Brain microvascular endothelial cell (primary cell): ENCODE results near the gene OR5L2.
"Not testable (repeated sequence)": the region's sequence is repeated elsewhere in the genome, so short reads cannot be mapped to it uniquely, and the experiment has no call there.

Experiments used
- DNase-seq: peaks from one replicate; pipeline ENCODE4 v3.0.0-alpha.2; 2020
- H3K27ac ChIP-seq: fragments of 250-450 bp; sonication (Bioruptor Pico); 2 replicates; pipeline ENCODE4 v1.5.1; 2020; ENCODE audit warnings: mild to moderate bottlenecking, moderate library complexity
- H3K27me3 ChIP-seq: fragments of 250-450 bp; sonication (Bioruptor Pico); replicated peaks from 2 replicates; pipeline ENCODE4 v1.5.1; 2020; ENCODE audit warnings: mild to moderate bottlenecking
- H3K36me3 ChIP-seq: fragments of 250-450 bp; sonication (Bioruptor Pico); replicated peaks from 2 replicates; pipeline ENCODE4 v1.5.1; 2020; ENCODE audit warnings: mild to moderate bottlenecking
- H3K4me3 ChIP-seq: 2 replicates; pipeline ENCODE4 v1.5.1; 2011; ENCODE audit warnings: low read depth, mild to moderate bottlenecking, control low read depth, low read length, moderate library complexity
- in situ Hi-C: cut with HindIII; loops from 2 replicates; pipeline ENCODE4 v1.10.0; 2017; ENCODE audit warnings: low sequenced_read_pairs, low pct_ligation_motif_present
- TF ChIP-seq, protein P1 (sequence below): IDR thresholded peaks from 2 replicates; pipeline ENCODE4 v1.5.1; 2011; ENCODE audit warnings: low read depth, mild to moderate bottlenecking, moderate library complexity, low read length, control low read depth, inconsistent platforms; ENCODE audit errors: missing control alignments

The OR5L2 gene

GRCh38 chr11:55819330-55819729, 7.7 kb upstream of the OR5L2 start, which contains the start of gene OR5D18:
Gene OR5D18 (plus strand): TSS chr11:55819630. CDS start chr11:55819630, 0 bp downstream.
- in situ Hi-C loops: no loop called here
- no peak within 1 kb of the TSS for H3K4me3 ChIP-seq
- TF ChIP-seq, protein P1, sequence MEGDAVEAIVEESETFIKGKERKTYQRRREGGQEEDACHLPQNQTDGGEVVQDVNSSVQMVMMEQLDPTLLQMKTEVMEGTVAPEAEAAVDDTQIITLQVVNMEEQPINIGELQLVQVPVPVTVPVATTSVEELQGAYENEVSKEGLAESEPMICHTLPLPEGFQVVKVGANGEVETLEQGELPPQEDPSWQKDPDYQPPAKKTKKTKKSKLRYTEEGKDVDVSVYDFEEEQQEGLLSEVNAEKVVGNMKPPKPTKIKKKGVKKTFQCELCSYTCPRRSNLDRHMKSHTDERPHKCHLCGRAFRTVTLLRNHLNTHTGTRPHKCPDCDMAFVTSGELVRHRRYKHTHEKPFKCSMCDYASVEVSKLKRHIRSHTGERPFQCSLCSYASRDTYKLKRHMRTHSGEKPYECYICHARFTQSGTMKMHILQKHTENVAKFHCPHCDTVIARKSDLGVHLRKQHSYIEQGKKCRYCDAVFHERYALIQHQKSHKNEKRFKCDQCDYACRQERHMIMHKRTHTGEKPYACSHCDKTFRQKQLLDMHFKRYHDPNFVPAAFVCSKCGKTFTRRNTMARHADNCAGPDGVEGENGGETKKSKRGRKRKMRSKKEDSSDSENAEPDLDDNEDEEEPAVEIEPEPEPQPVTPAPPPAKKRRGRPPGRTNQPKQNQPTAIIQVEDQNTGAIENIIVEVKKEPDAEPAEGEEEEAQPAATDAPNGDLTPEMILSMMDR: no peak
- no peak within 1 kb of the TSS for H3K27ac ChIP-seq
- H3K36me3 ChIP-seq: no peaks in the 10 kb centered on the region
- no peak for DNase-seq
- no peaks in the 10 kb centered on the region for H3K27me3 ChIP-seq

DNA sequence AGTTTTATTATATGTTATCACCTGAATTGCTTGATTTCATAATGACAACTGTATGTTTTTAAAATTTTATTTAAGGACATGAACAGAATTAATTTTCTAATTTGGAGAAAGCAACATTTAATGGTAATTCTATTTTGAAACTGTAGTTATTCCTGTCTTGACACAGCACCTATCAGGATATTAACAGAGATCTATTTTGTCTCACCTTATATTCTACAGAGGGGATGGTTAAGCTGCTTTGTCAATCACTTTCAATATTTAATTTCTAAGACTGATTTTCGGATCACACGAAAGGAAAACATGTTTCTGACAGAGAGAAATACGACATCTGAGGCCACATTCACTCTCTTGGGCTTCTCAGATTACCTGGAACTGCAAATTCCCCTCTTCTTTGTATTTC, 11.4 kb downstream of the OR5L2 start, which contains the start of gene OR5D16:
OR5D16 (plus strand) TSS at position 301 of the 400 bp plus-strand sequence; CDS start at position 301, 0 bp downstream.
- no peak for DNase-seq
- Histone ChIP-seq H3K36me3 (no peaks in the 10 kb centered on the region), H3K4me3 (no peak within 1 kb of the TSS), H3K27me3 (no peaks in the 10 kb centered on the region), H3K27ac (no peak within 1 kb of the TSS)
- TF ChIP-seq, protein P1: no peak
- in situ Hi-C loops: no loop called here

GRCh38 chr11:55847453-55847852, 20.4 kb downstream of the OR5L2 start:
- Histone ChIP-seq H3K27me3 (no peaks in the 10 kb centered on the region), H3K36me3 (no peaks in the 10 kb centered on the region), H3K27ac (no peak overlapping the region), H3K4me3 (no peak overlapping the region)
- TF ChIP-seq, protein P1: no peak
- in situ Hi-C loops: no loop called here
- no peak for DNase-seq

- no peaks in the 10 kb centered on the region for H3K36me3 ChIP-seq
- H3K27me3 ChIP-seq: no peaks in the 10 kb centered on the region
- in situ Hi-C loops: no loop called here
- H3K4me3 ChIP-seq: no peak overlapping the region
- no peak overlapping the region for H3K27ac ChIP-seq
- no peak for DNase-seq
- TF ChIP-seq, protein P1: no peak
These were observed 22.0 kb downstream of the OR5L2 start for GRCh38 chr11:55849037-55849436.

GRCh38 chr11:55852141-55852540, 25.1 kb downstream of the OR5L2 start:
- Histone ChIP-seq H3K27me3 (no peaks in the 10 kb centered on the region), H3K36me3 (no peaks in the 10 kb centered on the region), H3K4me3 (no peak overlapping the region), H3K27ac (no peak overlapping the region)
- in situ Hi-C loops: no loop called here
- TF ChIP-seq, protein P1: no peak
- no peak for DNase-seq

DNA sequence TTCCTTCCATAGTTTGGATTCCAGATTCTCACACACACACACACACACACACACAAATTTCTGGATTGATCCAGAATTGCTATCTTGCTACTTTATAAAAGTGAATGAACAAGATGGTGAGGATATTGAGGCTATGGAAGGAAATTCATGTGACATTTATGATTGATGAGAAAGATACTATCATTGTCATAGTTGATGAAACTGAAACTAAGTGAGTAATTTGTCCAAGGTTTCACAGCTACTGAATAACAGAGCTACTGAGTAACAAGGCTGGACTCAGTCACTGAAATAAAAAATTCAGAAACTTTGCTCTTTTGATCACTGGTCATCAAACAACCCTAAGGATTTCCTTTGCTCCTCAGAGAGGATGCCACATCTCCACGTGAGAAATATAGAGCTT, 27.7 kb downstream of the OR5L2 start:
- Histone ChIP-seq H3K27me3 (no peaks in the 10 kb centered on the region), H3K4me3 (no peak overlapping the region), H3K36me3 (no peaks in the 10 kb centered on the region), H3K27ac (no peak overlapping the region)
- DNase-seq: no peak
- TF ChIP-seq, protein P1: no peak
- in situ Hi-C loops: no loop called here

GRCh38 chr11:55867354-55867753, 40.3 kb downstream of the OR5L2 start:
- H3K27me3 ChIP-seq, H3K4me3 ChIP-seq, H3K36me3 ChIP-seq, H3K27ac ChIP-seq, DNase-seq, in situ Hi-C loops: not testable (repeated sequence)

DNA sequence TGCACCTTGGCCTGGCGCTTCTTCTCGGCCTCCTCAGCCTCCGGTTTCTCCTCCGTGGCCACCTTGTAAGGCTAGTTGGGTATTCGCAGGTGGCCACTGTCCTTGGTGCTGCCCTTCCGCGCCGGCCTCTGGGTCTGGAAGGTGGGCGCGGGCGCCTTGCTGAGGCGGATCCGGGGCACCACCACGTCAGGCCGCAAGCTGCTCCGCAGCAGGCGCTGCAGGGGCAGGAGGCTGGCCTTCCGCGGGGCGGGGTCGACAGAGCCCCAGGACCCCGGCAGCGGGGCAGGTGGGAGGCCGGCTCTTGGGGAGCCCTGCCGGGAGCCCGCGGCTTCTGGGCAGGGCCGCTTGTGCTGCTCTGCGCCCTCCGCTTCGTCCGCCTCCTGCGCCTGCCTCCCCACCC, 45.7 kb downstream of the OR5L2 start:
- H3K27ac ChIP-seq, H3K4me3 ChIP-seq, DNase-seq, H3K27me3 ChIP-seq, in situ Hi-C loops, H3K36me3 ChIP-seq: not testable (repeated sequence)

DNA sequence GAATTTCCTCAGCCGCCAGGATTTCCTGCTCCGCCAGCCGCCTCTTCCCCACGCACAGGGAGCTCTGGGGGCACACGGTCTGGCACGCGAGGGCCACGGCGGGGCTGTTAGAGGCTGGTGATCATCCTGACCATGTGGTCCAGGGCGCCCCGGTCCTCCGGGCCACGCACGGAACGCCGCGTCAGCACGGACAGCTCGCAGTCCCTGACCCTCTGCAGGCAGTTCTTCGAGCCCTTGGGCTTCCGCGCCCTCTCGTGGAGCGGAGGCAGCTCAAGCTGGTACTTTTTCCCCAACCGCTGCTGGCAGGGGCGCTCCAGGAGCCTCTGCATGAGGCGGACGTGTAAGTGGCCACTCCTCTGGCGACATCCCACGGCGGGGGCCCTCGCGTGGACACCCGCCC, 46.1 kb downstream of the OR5L2 start:
- H3K27ac ChIP-seq, DNase-seq, H3K36me3 ChIP-seq, H3K27me3 ChIP-seq, in situ Hi-C loops, H3K4me3 ChIP-seq: not testable (repeated sequence)
